Ishikawa (cell line): ENCODE results near the gene TP73.

Source experiments
- CEBPB ChIP-seq: IDR thresholded peaks from 2 replicates; pipeline ENCODE4 v1.6.1; 2012
- EP300 ChIP-seq: IDR thresholded peaks from 2 replicates; pipeline ENCODE4 v1.6.1; 2012; ENCODE audit warnings: borderline replicate concordance
- FOXM1 ChIP-seq: IDR thresholded peaks from 2 replicates; pipeline ENCODE4 v1.6.1; 2012; ENCODE audit warnings: low read depth, borderline replicate concordance
- MAX ChIP-seq: IDR thresholded peaks from 2 replicates; pipeline ENCODE4 v1.6.1; 2012
- NFIC ChIP-seq: IDR thresholded peaks from 2 replicates; pipeline ENCODE4 v1.6.1; 2012
- REST ChIP-seq: IDR thresholded peaks from 2 replicates; pipeline ENCODE4 v1.6.1; 2012; ENCODE audit warnings: low read depth, mild to moderate bottlenecking

- TF ChIP-seq REST (no peak), MAX (no peak), FOXM1 (no peak), CEBPB (no peak), EP300 (no peak), NFIC (no peak)
Measured at GRCh38 chr1:3733883-3734589, 81.7 kb downstream of the TP73 start.
